ENCODE results near the gene CCNY. TPM values are rescaled to one million over a fixed set of nuclear protein-coding genes. Genes with fewer than 3 reads are reported as not detected.

CCNY gene
- total RNA-seq, 1 donor from 2014 or later, result 85.9 TPM

DNA sequence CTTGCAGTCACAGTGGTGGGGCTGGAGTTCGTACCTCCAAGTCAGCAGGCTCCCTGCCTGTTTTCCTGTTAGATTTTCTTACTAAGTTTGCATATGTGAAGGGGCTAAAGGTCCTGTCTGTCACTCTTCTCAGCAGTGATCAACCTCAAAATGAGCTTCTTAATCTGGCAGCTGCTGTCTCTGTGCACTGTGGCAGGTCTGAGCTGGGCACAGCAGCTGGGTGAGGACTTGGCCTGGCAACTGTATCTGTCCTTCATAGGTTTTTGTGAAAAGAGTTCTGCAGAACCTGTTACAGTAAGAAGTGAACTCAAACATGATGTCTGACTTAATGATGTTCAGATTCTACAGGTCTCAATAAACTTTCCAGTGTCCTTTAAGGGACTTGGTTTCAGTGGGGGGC, 237.5 kb downstream of the CCNY start:
- H3K27me3 Mint-ChIP-seq (ENCODE audit: low read depth, unreplicated experiment), result no peaks in the 10 kb centered on the region
- H3K36me3 Mint-ChIP-seq (ENCODE audit: low read depth, unreplicated experiment), result peaks cover 10% of the 10 kb centered on the region
- no peak overlapping the region for H3K4me3 ChIP-seq (ENCODE audit: insufficient read depth, low read depth, low read length)
- no peak overlapping the region for H3K9ac ChIP-seq (ENCODE audit: low read length)
- H3K9me3 ChIP-seq (ENCODE audit: insufficient read depth, low read depth, low read length), result no peaks in the 10 kb centered on the region
- H3K27me3 ChIP-seq (ENCODE audit: insufficient read depth, low read length), result no peaks in the 10 kb centered on the region
- H3K9me3 Mint-ChIP-seq (ENCODE audit: unreplicated experiment), result peaks cover 2% of the 10 kb centered on the region
- FAIRE-seq, result no peak
- no peak overlapping the region for H2AFZ ChIP-seq (ENCODE audit: low read depth, low read length)
- H3K4me2 ChIP-seq (ENCODE audit: low read length), result no peak overlapping the region
- no peaks in the 10 kb centered on the region for H3K79me2 ChIP-seq (ENCODE audit: insufficient read depth, low read length)
- no peaks in the 10 kb centered on the region for H3K36me3 ChIP-seq (ENCODE audit: insufficient read depth, low read length)
- peaks cover 35% of the 10 kb centered on the region for H3K4me1 ChIP-seq (ENCODE audit: insufficient read depth, low read length)
- no peak for DNase-seq (ENCODE audit: low read depth)
- no peak overlapping the region for H3K27ac Mint-ChIP-seq (ENCODE audit: unreplicated experiment)
- no peaks in the 10 kb centered on the region for H4K20me1 ChIP-seq (ENCODE audit: insufficient read depth, low read length)
- peak overlapping the region; percentile 90 for H3K27ac ChIP-seq (ENCODE audit: low read depth, low read length)
- TF ChIP-seq EZH2 (IDR thresholded peaks at IDR 0.05; ENCODE audit: insufficient read depth, low read length) (no peak), CTCF (IDR thresholded peaks at IDR 0.05; ENCODE audit: insufficient read depth, low read depth, low read length) (no peak)
- peaks cover 20% of the 10 kb centered on the region for H3K4me1 Mint-ChIP-seq (ENCODE audit: low read depth, unreplicated experiment)
- no peak overlapping the region for H3K4me3 Mint-ChIP-seq (ENCODE audit: unreplicated experiment)

GRCh38 chr10:35574924-35575352, 238.6 kb downstream of the CCNY start:
- FAIRE-seq (peak; percentile 93), DNase-seq (ENCODE audit: low read depth) (peak; percentile 96)
- TF ChIP-seq CTCF (IDR thresholded peaks at IDR 0.05; ENCODE audit: insufficient read depth, low read depth, low read length) (peak; percentile 32), EZH2 (IDR thresholded peaks at IDR 0.05; ENCODE audit: insufficient read depth, low read length) (no peak)
- Histone ChIP-seq H3K9me3 (ENCODE audit: insufficient read depth, low read depth, low read length) (no peaks in the 10 kb centered on the region), H3K36me3 (ENCODE audit: insufficient read depth, low read length) (no peaks in the 10 kb centered on the region), H3K9ac (ENCODE audit: low read length) (peak overlapping the region; percentile 59), H3K79me2 (ENCODE audit: insufficient read depth, low read length) (no peaks in the 10 kb centered on the region), H3K4me2 (ENCODE audit: low read length) (peak overlapping the region; percentile 40), H2AFZ (ENCODE audit: low read depth, low read length) (no peak overlapping the region), H3K4me1 (ENCODE audit: insufficient read depth, low read length) (peaks cover 35% of the 10 kb centered on the region), H4K20me1 (ENCODE audit: insufficient read depth, low read length) (no peaks in the 10 kb centered on the region), H3K4me3 (ENCODE audit: insufficient read depth, low read depth, low read length) (no peak overlapping the region), H3K27me3 (ENCODE audit: insufficient read depth, low read length) (no peaks in the 10 kb centered on the region), H3K27ac (ENCODE audit: low read depth, low read length) (peak overlapping the region; percentile 90)
- Mint-ChIP-seq H3K36me3 (ENCODE audit: low read depth, unreplicated experiment) (peaks cover 10% of the 10 kb centered on the region), H3K4me3 (ENCODE audit: unreplicated experiment) (no peak overlapping the region), H3K27me3 (ENCODE audit: low read depth, unreplicated experiment) (peaks cover 2% of the 10 kb centered on the region), H3K27ac (ENCODE audit: unreplicated experiment) (peak overlapping the region; percentile 15), H3K9me3 (ENCODE audit: unreplicated experiment) (peaks cover 2% of the 10 kb centered on the region), H3K4me1 (ENCODE audit: low read depth, unreplicated experiment) (peaks cover 20% of the 10 kb centered on the region)

- H3K27ac ChIP-seq (ENCODE audit: low read depth, low read length), result peak overlapping the region; percentile 90
- no peaks in the 10 kb centered on the region for H3K9me3 ChIP-seq (ENCODE audit: insufficient read depth, low read depth, low read length)
- H3K27me3 Mint-ChIP-seq (ENCODE audit: low read depth, unreplicated experiment), result peaks cover 2% of the 10 kb centered on the region
- H3K27ac Mint-ChIP-seq (ENCODE audit: unreplicated experiment), result peak overlapping the region; percentile 15
- peaks cover 2% of the 10 kb centered on the region for H3K9me3 Mint-ChIP-seq (ENCODE audit: unreplicated experiment)
- H2AFZ ChIP-seq (ENCODE audit: low read depth, low read length), result no peak overlapping the region
- no peak for DNase-seq (ENCODE audit: low read depth)
- H3K79me2 ChIP-seq (ENCODE audit: insufficient read depth, low read length), result no peaks in the 10 kb centered on the region
- no peaks in the 10 kb centered on the region for H3K27me3 ChIP-seq (ENCODE audit: insufficient read depth, low read length)
- no peak overlapping the region for H3K4me3 ChIP-seq (ENCODE audit: insufficient read depth, low read depth, low read length)
- H3K4me1 ChIP-seq (ENCODE audit: insufficient read depth, low read length), result peaks cover 29% of the 10 kb centered on the region
- peaks cover 20% of the 10 kb centered on the region for H3K4me1 Mint-ChIP-seq (ENCODE audit: low read depth, unreplicated experiment)
- peaks cover 10% of the 10 kb centered on the region for H3K36me3 Mint-ChIP-seq (ENCODE audit: low read depth, unreplicated experiment)
- no peaks in the 10 kb centered on the region for H3K36me3 ChIP-seq (ENCODE audit: insufficient read depth, low read length)
- no peak for FAIRE-seq
- peak overlapping the region; percentile 40 for H3K4me2 ChIP-seq (ENCODE audit: low read length)
- no peak for TF ChIP-seq CTCF (IDR thresholded peaks at IDR 0.05; ENCODE audit: insufficient read depth, low read depth, low read length)
- TF ChIP-seq EZH2 (IDR thresholded peaks at IDR 0.05; ENCODE audit: insufficient read depth, low read length), result no peak
- peak overlapping the region; percentile 59 for H3K9ac ChIP-seq (ENCODE audit: low read length)
- no peak overlapping the region for H3K4me3 Mint-ChIP-seq (ENCODE audit: unreplicated experiment)
- no peaks in the 10 kb centered on the region for H4K20me1 ChIP-seq (ENCODE audit: insufficient read depth, low read length)
Measured at GRCh38 chr10:35575640-35576039, 239.3 kb downstream of the CCNY start.

Measured in astrocyte (in vitro differentiated cells and primary cell).